K562 (cell line): ENCODE results near the gene NAGPA. TPM values are rescaled to one million over a fixed set of nuclear protein-coding genes. Genes with fewer than 3 reads are reported as not detected.

Experiments used
- ATAC-seq: fragments of 200-7000 bp; cut with Tn5 transposase; 3 replicates; pipeline ENCODE4 v1.9.1; 2020; ENCODE audit warnings: moderate library complexity
- BruUV-seq: library from RNA; stranded (reverse); fragments of 400-500 nt; replicated peaks from 2 replicates; lab custom pipeline; 2021; lab: Mats Ljungman, UMichigan
- CTCF ChIA-PET: fragments of 300-600 bp; formaldehyde crosslinking; extraction: SDS; loops from one replicate; lab custom pipeline; 2021; ENCODE audit warnings: low intra/inter-chr PET ratio; lab: Yijun Ruan, JAX
- POLR2A ChIA-PET: fragments of 300-600, 350-650 bp; sonication (Branson Sonifier 250); formaldehyde crosslinking; extraction: SDS; loops from one replicate; lab custom pipeline; 2021; ENCODE audit warnings: antibody characterized with exemption, inconsistent platforms; lab: Yijun Ruan, JAX
- DNase-seq, 4 experiments: peaks; one replicate each; pipeline versions ENCODE4 v3.0.0 to v3.0.0-alpha.2; 2011 to 2018; ENCODE audit warnings: low spot score in 3 of 4, mixed read lengths in 3 of 4; ENCODE audit errors: extremely low read depth in 1 of 4
- FAIRE-seq: peaks from 2 replicates; lab custom pipeline; 2011; peaks lifted over from hg19 to GRCh38; lab: Jason Lieb, UNC
- H2AFZ ChIP-seq: 2 replicates; pipeline ENCODE4 v1.6.0; 2011; ENCODE audit warnings: low read depth, low read length, control low read depth, inconsistent platforms
- H3K27ac ChIP-seq: fragments of 200-600 bp; 3 replicates; pipeline ENCODE4 v1.8.0; 2011; ENCODE audit warnings: low read depth, mild to moderate bottlenecking, control low read depth, inconsistent platforms, low read length, moderate library complexity, mixed read lengths; ENCODE audit errors: extremely low read depth
- H3K27me3 ChIP-seq, 2 experiments: fragments of 300-600 bp in 1 of 2; 2 replicates in 1 of 2; 3 replicates in 1 of 2; pipeline versions ENCODE4 v1.6.0 to v1.8.0; 2011; ENCODE audit warnings: inconsistent platforms in 2 of 2, low read length in 2 of 2, mild to moderate bottlenecking in 1 of 2, mixed read lengths in 1 of 2, moderate library complexity in 1 of 2; ENCODE audit not compliant: control insufficient read depth in 2 of 2, insufficient read depth in 2 of 2
- H3K36me3 ChIP-seq: fragments of 300-600 bp; 3 replicates; pipeline ENCODE4 v1.8.0; 2011; ENCODE audit warnings: mild to moderate bottlenecking, low read length, inconsistent platforms; ENCODE audit not compliant: control insufficient read depth, insufficient read depth
- H3K4me1 ChIP-seq, 2 experiments: fragments of 200-600 bp in 1 of 2; replicated peaks in 1 of 2; 2 replicates in 1 of 2; 3 replicates in 1 of 2; pipeline versions ENCODE4 v1.5.1 to v1.8.0; 2011; ENCODE audit warnings: inconsistent platforms in 2 of 2, low read length in 2 of 2, mild to moderate bottlenecking in 1 of 2, mixed read lengths in 1 of 2, moderate library complexity in 1 of 2; ENCODE audit not compliant: control insufficient read depth in 2 of 2, insufficient read depth in 2 of 2
- H3K4me2 ChIP-seq: 2 replicates; pipeline ENCODE4 v1.6.1; 2011; ENCODE audit warnings: low read length, control low read depth, inconsistent platforms, mixed read lengths; ENCODE audit not compliant: insufficient read depth
- H3K4me3 ChIP-seq: fragments of 200-600 bp; sonication (generic), shearing (Covaris generic); 2 replicates; pipeline ENCODE4 v1.5.1; 2016; ENCODE audit warnings: control low read depth, inconsistent platforms
- H3K79me2 ChIP-seq: fragments of 200-600 bp; 3 replicates; pipeline ENCODE4 v1.8.0; 2011; ENCODE audit warnings: low read length, inconsistent platforms; ENCODE audit not compliant: control insufficient read depth, insufficient read depth
- H3K9ac ChIP-seq, 2 experiments: 2 replicates each; pipeline versions ENCODE4 v1.6.0 to v1.6.1; 2011; ENCODE audit warnings: low read depth in 2 of 2, low read length in 2 of 2, control low read depth in 1 of 2, inconsistent platforms in 1 of 2, mild to moderate bottlenecking in 1 of 2, mixed read lengths in 1 of 2; ENCODE audit not compliant: insufficient read depth in 1 of 2
- H3K9me1 ChIP-seq: one replicate; pipeline ENCODE4 v1.6.0; 2011; ENCODE audit warnings: inconsistent platforms, mild to moderate bottlenecking, low read length, moderate library complexity; ENCODE audit not compliant: control insufficient read depth, insufficient read depth
- H3K9me3 ChIP-seq: replicated peaks from 2 replicates; pipeline ENCODE4 v1.5.1; 2011; ENCODE audit warnings: low read depth, low read length, inconsistent platforms; ENCODE audit not compliant: control insufficient read depth, insufficient read depth
- H4K20me1 ChIP-seq: replicated peaks from 2 replicates; pipeline ENCODE4 v1.6.1; 2011; ENCODE audit warnings: low read length, inconsistent platforms, mixed read lengths; ENCODE audit not compliant: control insufficient read depth, insufficient read depth
- ATF1 ChIP-seq, 2 experiments: fragments of 450-650 bp in 1 of 2; IDR thresholded peaks; 2 replicates each; pipeline ENCODE4 v1.6.1; 2016; ENCODE audit warnings: missing compliant biosample characterization in 1 of 2, missing genetic modification characterization in 1 of 2
- CXXC5 ChIP-seq: fragments of 250-450 bp; sonication (Bioruptor Pico); IDR thresholded peaks from 2 replicates; pipeline ENCODE4 v1.8.0; 2022; ENCODE audit warnings: inconsistent platforms, mild to moderate bottlenecking, moderate library complexity
- MECOM ChIP-seq: fragments of 250-450 bp; sonication (Bioruptor Pico); IDR thresholded peaks from 2 replicates; pipeline ENCODE4 v1.8.0; 2022; ENCODE audit warnings: inconsistent platforms
- ZNF316 ChIP-seq: fragments of 450-650 bp; IDR thresholded peaks from 2 replicates; pipeline ENCODE4 v1.6.1; 2016
- WGBS: fragments of 100-300 bp; shearing (Covaris generic); methylation state at CpG from one replicate; pipeline ENCODE4 v1.1.6; 2016; ENCODE audit warnings: low coverage, mixed read lengths; ENCODE audit not compliant: insufficient coverage; ENCODE audit errors: missing lambda C conversion rate; 5-methylcytosine and 5-hydroxymethylcytosine counted together
- in situ Hi-C: fragments of 300-500 bp; cut with MboI; formaldehyde crosslinking; loops from 4 replicates; pipeline ENCODE4 v1.15.0; 2018; ENCODE audit warnings: inconsistent platforms, mixed read lengths
- intact Hi-C: fragments of 100-400 bp; cut with micrococcal nuclease; formaldehyde crosslinking; loops from 2 replicates; pipeline ENCODE4 v1.14.2; 2022
- polyA plus RNA-seq, 8 experiments: library from polyadenylated mRNA; depleted of rRNA in 4 of 8; stranded (reverse) in 5 of 8; unstranded in 3 of 8; fragments of >200 nt; fragmentation: Nextera tagmentation in 2 of 8; fragmentation: Illumina TruSeq in 1 of 8; extraction: Ambion mirVana in 2 of 8; extraction: Trizol in 1 of 8; gene quantifications; 2 replicates each; pipeline versions ENCODE4 v1.2.1 to v1.2.3, GENCODE V29; 2011 to 2014; ENCODE audit warnings: inconsistent platforms in 1 of 8, missing spikeins in 1 of 8
- total RNA-seq, 7 experiments: library from RNA; depleted of rRNA in 6 of 7; stranded (reverse); fragments of >200 nt in 6 of 7; fragmentation: Illumina TruSeq in 2 of 7; extraction: Trizol in 2 of 7; gene quantifications; 2 replicates each; pipeline versions ENCODE4 v1.2.1 to v1.2.3, GENCODE V29; 2011 to 2021; ENCODE audit warnings: low replicate concordance in 1 of 7
- TF ChIP-seq, protein P1 (sequence below): fragments of 450-650 bp; IDR thresholded peaks from 2 replicates; pipeline ENCODE4 v1.6.1; 2018; ENCODE audit not compliant: partially characterized antibody

The NAGPA gene
- total and polyA plus RNA-seq, 9 of the 15 experiments (the other 6 are each of a cell fraction or from before 2014, with no cell fraction given), result 0.15 to 12.7 (median 4.6) TPM

DNA sequence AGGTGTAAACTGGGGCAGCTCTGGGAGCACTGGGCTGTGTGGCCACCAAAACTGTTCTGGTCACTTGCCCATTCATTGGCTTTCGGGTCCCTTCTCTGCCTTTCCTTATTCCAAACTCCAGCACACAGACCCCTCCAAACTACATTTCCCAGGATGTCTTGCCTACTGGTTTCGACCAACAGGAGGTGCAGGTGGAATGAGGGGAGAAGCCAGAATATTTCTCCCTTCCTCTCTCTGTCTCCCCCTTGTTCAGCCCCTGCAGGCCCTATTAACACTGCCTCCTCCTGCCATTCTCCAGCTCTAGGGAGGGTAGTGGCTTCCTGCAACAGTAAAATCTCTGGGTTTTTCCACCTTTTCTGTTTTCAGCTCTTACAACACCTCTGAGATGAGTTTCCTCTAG, 13.2 kb upstream of the NAGPA start:
- no peaks in the 10 kb centered on the region for H3K9me1 ChIP-seq
- no peaks in the 10 kb centered on the region for H3K9me3 ChIP-seq
- peaks cover 29 to 35% of the 10 kb centered on the region in 2 experiments for H3K27me3 ChIP-seq
- no peaks in the 10 kb centered on the region for H3K36me3 ChIP-seq
- DNase-seq (peak in 1 of 4 experiments; percentile 3), FAIRE-seq (no peak), ATAC-seq (no peak)
- in situ Hi-C loops, result no loop called here
- TF ChIP-seq CXXC5 (CRISPR knock-in tag), result no peak
- TF ChIP-seq MECOM (CRISPR knock-in tag), result no peak
- TF ChIP-seq, protein P1, sequence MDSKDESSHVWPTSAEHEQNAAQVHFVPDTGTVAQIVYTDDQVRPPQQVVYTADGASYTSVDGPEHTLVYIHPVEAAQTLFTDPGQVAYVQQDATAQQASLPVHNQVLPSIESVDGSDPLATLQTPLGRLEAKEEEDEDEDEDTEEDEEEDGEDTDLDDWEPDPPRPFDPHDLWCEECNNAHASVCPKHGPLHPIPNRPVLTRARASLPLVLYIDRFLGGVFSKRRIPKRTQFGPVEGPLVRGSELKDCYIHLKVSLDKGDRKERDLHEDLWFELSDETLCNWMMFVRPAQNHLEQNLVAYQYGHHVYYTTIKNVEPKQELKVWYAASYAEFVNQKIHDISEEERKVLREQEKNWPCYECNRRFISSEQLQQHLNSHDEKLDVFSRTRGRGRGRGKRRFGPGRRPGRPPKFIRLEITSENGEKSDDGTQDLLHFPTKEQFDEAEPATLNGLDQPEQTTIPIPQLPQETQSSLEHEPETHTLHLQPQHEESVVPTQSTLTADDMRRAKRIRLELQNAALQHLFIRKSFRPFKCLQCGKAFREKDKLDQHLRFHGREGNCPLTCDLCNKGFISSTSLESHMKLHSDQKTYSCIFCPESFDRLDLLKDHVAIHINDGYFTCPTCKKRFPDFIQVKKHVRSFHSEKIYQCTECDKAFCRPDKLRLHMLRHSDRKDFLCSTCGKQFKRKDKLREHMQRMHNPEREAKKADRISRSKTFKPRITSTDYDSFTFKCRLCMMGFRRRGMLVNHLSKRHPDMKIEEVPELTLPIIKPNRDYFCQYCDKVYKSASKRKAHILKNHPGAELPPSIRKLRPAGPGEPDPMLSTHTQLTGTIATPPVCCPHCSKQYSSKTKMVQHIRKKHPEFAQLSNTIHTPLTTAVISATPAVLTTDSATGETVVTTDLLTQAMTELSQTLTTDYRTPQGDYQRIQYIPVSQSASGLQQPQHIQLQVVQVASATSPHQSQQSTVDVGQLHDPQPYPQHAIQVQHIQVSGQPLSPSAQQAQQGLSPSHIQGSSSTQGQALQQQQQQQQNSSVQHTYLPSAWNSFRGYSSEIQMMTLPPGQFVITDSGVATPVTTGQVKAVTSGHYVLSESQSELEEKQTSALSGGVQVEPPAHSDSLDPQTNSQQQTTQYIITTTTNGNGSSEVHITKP, result peak; percentile 58
- no peak for TF ChIP-seq ZNF316
- no peak for TF ChIP-seq ATF1 (CRISPR knock-in tag; IDR thresholded peaks at IDR 0.05)
- no peak for TF ChIP-seq ATF1 (tag; IDR thresholded peaks at IDR 0.05)
- no peak overlapping the region for H3K4me2 ChIP-seq
- no peak overlapping the region for H3K9ac ChIP-seq
- no TSS peak for BruUV-seq
- ChIA-PET POLR2A (interaction anchor here (2.7 kb wide), 1 partner anchor 12 kb away, joined by 10 read pairs; the partner anchor contains the start of gene NAGPA), CTCF (no interaction called here)
- H3K4me3 ChIP-seq, result no peak overlapping the region
- no peaks in the 10 kb centered on the region for H3K79me2 ChIP-seq
- no peak overlapping the region for H2AFZ ChIP-seq
- 0% methylated on average over 2 of the region's 2 CpGs for WGBS
- H4K20me1 ChIP-seq, result peaks cover 16% of the 10 kb centered on the region
- H3K4me1 ChIP-seq, result no peaks in the 10 kb centered on the region; a peak in 1 of 5 replicates
- no peak overlapping the region for H3K27ac ChIP-seq
- intact Hi-C loops, result no loop called here
